GM19023 (cell line): ENCODE data around the gene AMTN.
"Not testable (repeated sequence)": the region's sequence is repeated elsewhere in the genome, so short reads cannot be mapped to it uniquely, and the experiment has no call there.

Source experiments
- ATAC-seq: cut with Tn5 transposase; IDR thresholded peaks from one replicate; pipeline ENCODE4 v1.9.1; 2021; ENCODE audit warnings: mild to moderate bottlenecking, moderate library complexity; ENCODE audit not compliant: unreplicated experiment

Gene AMTN

GRCh38 chr4:70518269-70518668, at the start of gene AMTN:
Gene AMTN (plus strand): TSS chr4:70518569. CDS start chr4:70518778, 209 bp downstream.
- ATAC-seq: no peak

GRCh38 chr4:70471897-70472296, 46.5 kb upstream of the AMTN start, which contains the start of gene MUC7:
Gene MUC7 (plus strand): TSS chr4:70472197. CDS start chr4:70474022, 1,825 bp downstream.
- no peak for ATAC-seq

GRCh38 chr4:70473679-70474078, 44.7 kb upstream of the AMTN start:
- no peak for ATAC-seq

- no peak for ATAC-seq
These were observed 29.6 kb upstream of the AMTN start for GRCh38 chr4:70488748-70489147.

- ATAC-seq: no peak
These were observed 22.1 kb upstream of the AMTN start for GRCh38 chr4:70496231-70496630.

- not testable (repeated sequence) for ATAC-seq
These were observed 16.5 kb upstream of the AMTN start for GRCh38 chr4:70501838-70502237.

GRCh38 chr4:70504733-70505132, 13.6 kb upstream of the AMTN start:
- no peak for ATAC-seq

- ATAC-seq: peak; percentile 84
These were observed 13.1 kb upstream of the AMTN start for GRCh38 chr4:70505151-70505748.

- no peak for ATAC-seq
These were observed 9.6 kb upstream of the AMTN start for GRCh38 chr4:70508801-70509200.

GRCh38 chr4:70511365-70511764, 7.0 kb upstream of the AMTN start:
- ATAC-seq: no peak

GRCh38 chr4:70515367-70516250, 2.8 kb upstream of the AMTN start:
- no peak for ATAC-seq

- ATAC-seq: no peak
These were observed 347 bp downstream of the AMTN start for GRCh38 chr4:70518716-70519115.

- no peak for ATAC-seq
These were observed 4.3 kb downstream of the AMTN start for GRCh38 chr4:70522626-70523025.

GRCh38 chr4:70530997-70531396, 12.6 kb downstream of the AMTN start:
- no peak for ATAC-seq

GRCh38 chr4:70531981-70532380, 13.6 kb downstream of the AMTN start:
- no peak for ATAC-seq

- no peak for ATAC-seq
These were observed 14.8 kb downstream of the AMTN start for GRCh38 chr4:70533211-70533610.

GRCh38 chr4:70533791-70534190, 15.4 kb downstream of the AMTN start:
- no peak for ATAC-seq

GRCh38 chr4:70534886-70535285, 16.5 kb downstream of the AMTN start:
- ATAC-seq: not testable (repeated sequence)

- ATAC-seq: no peak
These were observed 20.5 kb downstream of the AMTN start for GRCh38 chr4:70538869-70539268.

- peak; percentile 72 for ATAC-seq
These were observed 26.0 kb downstream of the AMTN start for GRCh38 chr4:70544279-70544868.

- ATAC-seq: no peak
These were observed 38.5 kb downstream of the AMTN start for GRCh38 chr4:70556856-70557255.
